SK-N-SH treated with all-trans-retinoic acid at 6 μM for 48 hours (cell line): ENCODE measurements around the gene C11orf91.

ENCODE experiments used
- ATAC-seq: fragments of 200-7000 bp; cut with Tn5 transposase; 3 replicates; pipeline ENCODE4 v1.9.1; 2020; ENCODE audit warnings: mild to moderate bottlenecking, moderate library complexity
- BACH2 ChIP-seq: fragments of 250-450 bp; sonication (Bioruptor Pico); IDR thresholded peaks from 2 replicates; pipeline ENCODE4 v1.9.0; 2021; ENCODE audit warnings: mild to moderate bottlenecking, borderline replicate concordance
- CREB5 ChIP-seq: fragments of 250-450 bp; sonication (Bioruptor Pico); IDR thresholded peaks from 2 replicates; pipeline ENCODE4 v1.5.1; 2020; ENCODE audit warnings: low read depth, mild to moderate bottlenecking, moderate library complexity
- CSDC2 ChIP-seq: fragments of 250-450 bp; sonication (Bioruptor Pico); IDR thresholded peaks from 2 replicates; pipeline ENCODE4 v1.5.0; 2020; ENCODE audit warnings: mild to moderate bottlenecking, moderate library complexity
- GLIS3 ChIP-seq: fragments of 250-450 bp; sonication (Bioruptor Pico); IDR thresholded peaks from 2 replicates; pipeline ENCODE4 v1.5.0; 2020; ENCODE audit warnings: mild to moderate bottlenecking, moderate library complexity
- OSR1 ChIP-seq: fragments of 250-450 bp; sonication (Bioruptor Pico); IDR thresholded peaks from 2 replicates; pipeline ENCODE4 v1.8.0; 2022; ENCODE audit warnings: moderate library complexity, mild to moderate bottlenecking, inconsistent platforms
- RARB ChIP-seq: fragments of 250-450 bp; sonication (Bioruptor Pico); IDR thresholded peaks from 2 replicates; pipeline ENCODE4 v1.8.0; 2021; ENCODE audit warnings: mild to moderate bottlenecking, moderate library complexity
- TOX ChIP-seq: fragments of 250-450 bp; sonication (Bioruptor Pico); IDR thresholded peaks from 2 replicates; pipeline ENCODE4 v1.8.0; 2021; ENCODE audit warnings: mild to moderate bottlenecking, moderate library complexity, borderline replicate concordance
- ZC3H10 ChIP-seq: fragments of 250-450 bp; sonication (Bioruptor Pico); IDR thresholded peaks from 2 replicates; pipeline ENCODE4 v1.5.1; 2021; ENCODE audit warnings: mild to moderate bottlenecking, moderate library complexity
- ZFP3 ChIP-seq: fragments of 250-450 bp; sonication (Bioruptor Pico); IDR thresholded peaks from 2 replicates; pipeline ENCODE4 v1.5.0; 2020; ENCODE audit warnings: mild to moderate bottlenecking, moderate library complexity
- ZFP30 ChIP-seq: fragments of 450-650 bp; formaldehyde crosslinking; IDR thresholded peaks from 2 replicates; pipeline ENCODE4 v1.5.0; 2022; ENCODE audit warnings: mild to moderate bottlenecking, moderate library complexity
- ZNF565 ChIP-seq: fragments of 450-650 bp; formaldehyde crosslinking; conservative IDR thresholded peaks from 2 replicates; pipeline ENCODE4 v1.5.0; 2020; ENCODE audit warnings: low read depth, mild to moderate bottlenecking, moderate library complexity
- ZNF8 ChIP-seq: fragments of 450-650 bp; formaldehyde crosslinking; IDR thresholded peaks from 2 replicates; pipeline ENCODE4 v1.5.0; 2020; ENCODE audit warnings: mild to moderate bottlenecking, moderate library complexity
- TF ChIP-seq, protein P1 (sequence below): fragments of 250-450 bp; sonication (Bioruptor Pico); IDR thresholded peaks from 2 replicates; pipeline ENCODE4 v1.8.0; 2021; ENCODE audit warnings: low read depth, mild to moderate bottlenecking, moderate library complexity, borderline replicate concordance
- TF ChIP-seq, protein P2 (sequence below): fragments of 250-450 bp; sonication (Bioruptor Pico); IDR thresholded peaks from 2 replicates; pipeline ENCODE4 v1.8.0; 2020; ENCODE audit warnings: mild to moderate bottlenecking, moderate library complexity, borderline replicate concordance
- TF ChIP-seq, protein P3 (sequence below): fragments of 250-450 bp; sonication (Bioruptor Pico); IDR thresholded peaks from 2 replicates; pipeline ENCODE4 v1.5.1; 2021; ENCODE audit warnings: mild to moderate bottlenecking, moderate library complexity

Gene C11orf91

DNA sequence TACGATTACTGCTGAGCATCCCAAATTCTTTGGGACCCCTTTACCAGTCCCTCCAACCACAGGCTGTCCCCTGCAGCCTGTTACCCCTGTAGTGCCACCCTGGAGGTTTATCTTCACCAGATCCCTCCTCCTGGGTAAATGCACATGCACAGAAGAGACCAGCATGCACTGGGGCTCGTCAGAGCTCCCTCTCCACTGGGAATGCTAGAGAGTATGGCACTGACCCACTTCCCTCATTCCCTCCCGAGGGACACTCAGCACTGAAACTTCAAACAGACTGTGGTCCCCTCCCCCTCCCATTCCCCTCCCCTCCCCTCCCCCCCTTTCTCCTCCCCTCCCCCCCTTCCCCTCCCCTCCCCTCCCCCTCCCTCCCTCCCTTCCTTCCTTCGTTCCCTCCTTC lies 49.1 kb downstream of the C11orf91 start:
- no peak; the same call in 2 of the 3 replicates for ATAC-seq
- TF ChIP-seq OSR1 (CRISPR knock-in tag) = no peak
- TF ChIP-seq ZNF8 (CRISPR knock-in tag) = no peak
- TF ChIP-seq ZFP3 (CRISPR knock-in tag) = no peak
- TF ChIP-seq, protein P1, sequence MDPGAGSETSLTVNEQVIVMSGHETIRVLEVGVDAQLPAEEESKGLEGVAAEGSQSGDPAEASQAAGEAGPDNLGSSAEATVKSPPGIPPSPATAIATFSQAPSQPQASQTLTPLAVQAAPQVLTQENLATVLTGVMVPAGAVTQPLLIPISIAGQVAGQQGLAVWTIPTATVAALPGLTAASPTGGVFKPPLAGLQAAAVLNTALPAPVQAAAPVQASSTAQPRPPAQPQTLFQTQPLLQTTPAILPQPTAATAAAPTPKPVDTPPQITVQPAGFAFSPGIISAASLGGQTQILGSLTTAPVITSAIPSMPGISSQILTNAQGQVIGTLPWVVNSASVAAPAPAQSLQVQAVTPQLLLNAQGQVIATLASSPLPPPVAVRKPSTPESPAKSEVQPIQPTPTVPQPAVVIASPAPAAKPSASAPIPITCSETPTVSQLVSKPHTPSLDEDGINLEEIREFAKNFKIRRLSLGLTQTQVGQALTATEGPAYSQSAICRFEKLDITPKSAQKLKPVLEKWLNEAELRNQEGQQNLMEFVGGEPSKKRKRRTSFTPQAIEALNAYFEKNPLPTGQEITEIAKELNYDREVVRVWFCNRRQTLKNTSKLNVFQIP (CRISPR knock-in tag) = no peak
- no peak for TF ChIP-seq ZC3H10 (CRISPR knock-in tag)

GRCh38 chr11:33649944-33650343 lies 50.7 kb downstream of the C11orf91 start:
- no peak for TF ChIP-seq OSR1 (CRISPR knock-in tag)
- TF ChIP-seq TOX = no peak
- no peak for TF ChIP-seq CREB5
- no peak for TF ChIP-seq ZC3H10 (CRISPR knock-in tag)
- no peak for TF ChIP-seq GLIS3 (CRISPR knock-in tag)
- no peak for TF ChIP-seq CSDC2
- no peak for TF ChIP-seq ZFP3 (CRISPR knock-in tag)
- TF ChIP-seq, protein P2, sequence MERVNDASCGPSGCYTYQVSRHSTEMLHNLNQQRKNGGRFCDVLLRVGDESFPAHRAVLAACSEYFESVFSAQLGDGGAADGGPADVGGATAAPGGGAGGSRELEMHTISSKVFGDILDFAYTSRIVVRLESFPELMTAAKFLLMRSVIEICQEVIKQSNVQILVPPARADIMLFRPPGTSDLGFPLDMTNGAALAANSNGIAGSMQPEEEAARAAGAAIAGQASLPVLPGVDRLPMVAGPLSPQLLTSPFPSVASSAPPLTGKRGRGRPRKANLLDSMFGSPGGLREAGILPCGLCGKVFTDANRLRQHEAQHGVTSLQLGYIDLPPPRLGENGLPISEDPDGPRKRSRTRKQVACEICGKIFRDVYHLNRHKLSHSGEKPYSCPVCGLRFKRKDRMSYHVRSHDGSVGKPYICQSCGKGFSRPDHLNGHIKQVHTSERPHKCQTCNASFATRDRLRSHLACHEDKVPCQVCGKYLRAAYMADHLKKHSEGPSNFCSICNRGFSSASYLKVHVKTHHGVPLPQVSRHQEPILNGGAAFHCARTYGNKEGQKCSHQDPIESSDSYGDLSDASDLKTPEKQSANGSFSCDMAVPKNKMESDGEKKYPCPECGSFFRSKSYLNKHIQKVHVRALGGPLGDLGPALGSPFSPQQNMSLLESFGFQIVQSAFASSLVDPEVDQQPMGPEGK = no peak
- TF ChIP-seq RARB = no peak
- TF ChIP-seq, protein P1 (CRISPR knock-in tag) = no peak
- TF ChIP-seq ZNF565 = no peak
- TF ChIP-seq, protein P3, sequence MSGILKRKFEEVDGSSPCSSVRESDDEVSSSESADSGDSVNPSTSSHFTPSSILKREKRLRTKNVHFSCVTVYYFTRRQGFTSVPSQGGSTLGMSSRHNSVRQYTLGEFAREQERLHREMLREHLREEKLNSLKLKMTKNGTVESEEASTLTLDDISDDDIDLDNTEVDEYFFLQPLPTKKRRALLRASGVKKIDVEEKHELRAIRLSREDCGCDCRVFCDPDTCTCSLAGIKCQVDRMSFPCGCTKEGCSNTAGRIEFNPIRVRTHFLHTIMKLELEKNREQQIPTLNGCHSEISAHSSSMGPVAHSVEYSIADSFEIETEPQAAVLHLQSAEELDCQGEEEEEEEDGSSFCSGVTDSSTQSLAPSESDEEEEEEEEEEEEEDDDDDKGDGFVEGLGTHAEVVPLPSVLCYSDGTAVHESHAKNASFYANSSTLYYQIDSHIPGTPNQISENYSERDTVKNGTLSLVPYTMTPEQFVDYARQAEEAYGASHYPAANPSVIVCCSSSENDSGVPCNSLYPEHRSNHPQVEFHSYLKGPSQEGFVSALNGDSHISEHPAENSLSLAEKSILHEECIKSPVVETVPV (CRISPR knock-in tag) = no peak
- TF ChIP-seq BACH2 (CRISPR knock-in tag) = no peak
- no peak for TF ChIP-seq ZFP30

More at GRCh38 chr11:33649944-33650343, 50.7 kb downstream of the C11orf91 start:
- no peak for ATAC-seq
